Right lobe of liver (tissue), 6 donors: ENCODE measurements around the gene RNASE8. TPM values are rescaled to one million over a fixed set of nuclear protein-coding genes. Genes with fewer than 3 reads are reported as not detected.
A peak's percentile ranks its signal among the peaks of the same experiment; 100 is the strongest.

Experiments
- ATAC-seq, 4 donors: fragments of 200-7000 bp; cut with Tn5 transposase; one replicate each; pipeline ENCODE4 v1.9.1; 2020; ENCODE audit warnings: mild to moderate bottlenecking in 4 of 4, moderate library complexity in 4 of 4
- DNase-seq, 3 donors: peaks; one replicate each; pipeline ENCODE4 v3.0.0-alpha.2; 2020
- H3K27ac ChIP-seq, 3 donors: fragments of 200-600 bp; one replicate each; pipeline ENCODE4 v1.8.0; 2022
- H3K27me3 ChIP-seq, 2 donors: fragments of 200-600 bp; one replicate each; pipeline ENCODE4 v1.8.0; 2022
- H3K36me3 ChIP-seq, 4 donors: fragments of 200-600 bp; sonication (generic) in 1 of 4; one replicate each; pipeline versions ENCODE4 v1.5.1 to v1.8.0; 2017 to 2022; ENCODE audit warnings: control low read depth in 1 of 4
- H3K4me1 ChIP-seq, 4 donors: fragments of 200-600 bp; sonication (generic) in 1 of 4; one replicate each; pipeline versions ENCODE4 v1.5.1 to v1.8.0; 2017 to 2022; ENCODE audit warnings: control low read depth in 1 of 4
- H3K4me3 ChIP-seq, 3 donors: fragments of 200-600 bp; one replicate each; pipeline ENCODE4 v1.8.0; 2022
- H3K9me3 ChIP-seq, 4 donors: fragments of 200-600 bp; sonication (generic) in 1 of 4; one replicate each; pipeline versions ENCODE4 v1.5.1 to v1.8.0; 2017 to 2022; ENCODE audit warnings: control low read depth in 1 of 4
- CTCF ChIP-seq, 4 donors: fragments of 200-600 bp in 3 of 4; fragments of 450-650 bp in 1 of 4; IDR thresholded peaks; one replicate each; pipeline versions ENCODE4 v1.5.1 to v1.8.0; 2016 to 2022; ENCODE audit warnings: antibody characterized with exemption in 4 of 4, mild to moderate bottlenecking in 2 of 4
- POLR2A ChIP-seq: fragments of 450-650 bp; IDR thresholded peaks from one replicate; pipeline ENCODE4 v1.6.1; 2017; ENCODE audit warnings: antibody characterized with exemption, mild to moderate bottlenecking
- WGBS: methylation state at CpG from one replicate; pipeline ENCODE4 v1.1.6; 2018; ENCODE audit warnings: low coverage, low lambda C conversion rate; ENCODE audit not compliant: insufficient coverage; ENCODE audit errors: missing lambda C conversion rate; 5-methylcytosine and 5-hydroxymethylcytosine counted together
- intact Hi-C, 2 donors: fragments of 100-400 bp; cut with DNase I; formaldehyde crosslinking; loops; one replicate each; pipeline versions ENCODE4 v1.11.2 to v1.14.1; 2022
- total RNA-seq, 6 experiments: library from RNA; depleted of rRNA in 2 of 6; stranded (reverse); fragments of >200 nt in 2 of 6; fragmentation: NEBNext Ultra II Directional in 3 of 6; extraction: Animal tissue kit (Norgen Biotek cat#: 25700) in 3 of 6; gene quantifications; one replicate each; pipeline versions ENCODE4 v1.1.0 to v1.2.4, GENCODE V29; 2016 to 2023
- donor health status: DM: no; HTN: yes; CAD: no.
- donor health status: DM: no; HTN: no; CAD: no.
- donor health status: DM: no; HTN: no; CAD: no.
- donor health status: DM: no; HTN: yes; CAD: no.
- donor health status: DM: no; HTN: yes; CAD: no.

Gene RNASE8
- total RNA-seq, 6 experiments from 2014 or later: not detected

- Histone ChIP-seq H3K9me3 (no peaks in the 10 kb centered on the region), H3K27ac (no peak overlapping the region), H3K27me3 (no peaks in the 10 kb centered on the region), H3K4me1 (peaks cover 0 to 9% (median 0%) of the 10 kb centered on the region in 4 donors), H3K4me3 (no peak overlapping the region), H3K36me3 (peaks cover 0 to 33% (median 23%) of the 10 kb centered on the region in 4 donors)
- TF ChIP-seq CTCF (IDR thresholded peaks at IDR 0.05) (no peak), POLR2A (no peak)
- intact Hi-C loops: loop anchor here (5.0 to 10.0 kb wide), 2 partner anchors 77 to 79 kb away; partner anchors contain the start of gene ZNF219 (in 1 of the 2)
- WGBS: 16% methylated on average over 6 of the region's 6 CpGs
- DNase-seq: no peak
- ATAC-seq: peak; percentile 33 to 56 (median 38)
Measured at GRCh38 chr14:21015312-21015711, 42.3 kb upstream of the RNASE8 start.

- no peak for TF ChIP-seq CTCF (IDR thresholded peaks at IDR 0.05)
- TF ChIP-seq POLR2A: no peak
- H3K27me3 ChIP-seq: no peaks in the 10 kb centered on the region
- DNase-seq (no peak), ATAC-seq (no peak)
- WGBS: 51% methylated on average over 9 of the region's 9 CpGs
- intact Hi-C loops: loop anchor here (5.0 to 10.0 kb wide), 2 partner anchors 76 to 78 kb away; partner anchors contain the start of gene ZNF219 (in 1 of the 2)
- H3K36me3 ChIP-seq: peaks cover 0 to 46% (median 29%) of the 10 kb centered on the region in 4 donors
- H3K27ac ChIP-seq: no peak overlapping the region
- H3K4me1 ChIP-seq: peaks cover 0 to 9% (median 0%) of the 10 kb centered on the region in 4 donors
- H3K9me3 ChIP-seq: no peaks in the 10 kb centered on the region
- no peak overlapping the region for H3K4me3 ChIP-seq
Measured at GRCh38 chr14:21016413-21017190, 41.0 kb upstream of the RNASE8 start.

- peaks cover 0 to 50% (median 29%) of the 10 kb centered on the region in 4 donors for H3K36me3 ChIP-seq
- no peaks in the 10 kb centered on the region for H3K9me3 ChIP-seq
- H3K4me1 ChIP-seq: peaks cover 0 to 10% (median under 1%) of the 10 kb centered on the region in 4 donors
- WGBS: 62% methylated on average over 12 of the region's 28 CpGs
- intact Hi-C loops: loop anchor here (5.0 to 10.0 kb wide), 2 partner anchors 75 to 77 kb away; partner anchors contain the start of gene ZNF219 (in 1 of the 2)
- H3K27ac ChIP-seq: no peak overlapping the region
- ATAC-seq: peak in 3 of 4 donors; percentile 3 to 12 (median 9)
- no peak for TF ChIP-seq CTCF (IDR thresholded peaks at IDR 0.05)
- no peak for DNase-seq
- H3K27me3 ChIP-seq: no peaks in the 10 kb centered on the region
- no peak overlapping the region for H3K4me3 ChIP-seq
Measured at GRCh38 chr14:21017528-21018245, 39.9 kb upstream of the RNASE8 start.

GRCh38 chr14:21018286-21018685 lies 39.3 kb upstream of the RNASE8 start:
- Histone ChIP-seq H3K27ac (no peak overlapping the region), H3K9me3 (no peaks in the 10 kb centered on the region), H3K27me3 (no peaks in the 10 kb centered on the region), H3K4me1 (peaks cover 0 to 16% (median 2%) of the 10 kb centered on the region in 4 donors), H3K4me3 (no peak overlapping the region), H3K36me3 (peaks cover 0 to 50% (median 29%) of the 10 kb centered on the region in 4 donors)
- TF ChIP-seq POLR2A: no peak
- TF ChIP-seq CTCF (IDR thresholded peaks at IDR 0.05): no peak
- 64% methylated on average over 3 of the region's 7 CpGs for WGBS
- no peak for ATAC-seq
- no peak for DNase-seq
- intact Hi-C loops: loop anchor here (5.0 to 10.0 kb wide), 2 partner anchors 74 to 77 kb away; partner anchors contain the start of gene ZNF219 (in 1 of the 2)
